CD4-positive, CD25-positive, alpha-beta regulatory T cell (primary cell): ENCODE data around the gene BCKDHA. TPM values are rescaled to one million over a fixed set of nuclear protein-coding genes. Genes with fewer than 3 reads are reported as not detected.

Experiments
- ATAC-seq, 2 donors: fragments of 150-1000 bp; cut with Tn5 transposase; one replicate each; pipeline ENCODE4 v1.10.0; 2021; ENCODE audit warnings: low read depth in 2 of 2, moderate number of reproducible peaks in 2 of 2, moderate library complexity in 1 of 2
- DNase-seq, 3 donors: peaks; one replicate each; pipeline versions ENCODE4 v3.0.0 to v3.0.0-alpha.2; 2012 to 2022; ENCODE audit warnings: mixed read lengths in 1 of 3
- H3K27ac ChIP-seq: one replicate; pipeline ENCODE4 v1.7.0; 2013; ENCODE audit warnings: mild to moderate bottlenecking, low read length; ENCODE audit not compliant: insufficient read depth, poor library complexity, severe bottlenecking
- H3K27me3 ChIP-seq: one replicate; pipeline ENCODE4 v1.7.0; 2013; ENCODE audit warnings: low read length; ENCODE audit not compliant: control insufficient read depth, insufficient read depth
- H3K36me3 ChIP-seq: one replicate; pipeline ENCODE4 v1.7.0; 2013; ENCODE audit warnings: mild to moderate bottlenecking, low read length, moderate library complexity; ENCODE audit not compliant: control insufficient read depth, insufficient read depth
- H3K4me1 ChIP-seq: 2 replicates; pipeline ENCODE4 v1.7.0; 2013; ENCODE audit warnings: mild to moderate bottlenecking, low read length; ENCODE audit not compliant: insufficient read depth, control insufficient read depth, poor library complexity, severe bottlenecking
- H3K4me3 ChIP-seq: one replicate; pipeline ENCODE4 v1.7.0; 2013; ENCODE audit warnings: low read depth, mild to moderate bottlenecking, low read length, moderate library complexity
- H3K9me3 ChIP-seq, 2 experiments: 1 replicate in 1 of 2; 2 replicates in 1 of 2; pipeline ENCODE4 v1.7.0; 2013; ENCODE audit warnings: low read length in 2 of 2, mild to moderate bottlenecking in 1 of 2, moderate library complexity in 1 of 2; ENCODE audit not compliant: control insufficient read depth in 2 of 2
- H3K27ac Mint-ChIP-seq, 3 donors: one replicate each; pipeline ENCODE4 v1.8.0; 2020 to 2022; ENCODE audit warnings: mild to moderate bottlenecking in 3 of 3, mixed read lengths in 3 of 3, moderate library complexity in 2 of 3
- H3K27me3 Mint-ChIP-seq: one replicate; pipeline ENCODE4 v1.8.0; 2022; ENCODE audit warnings: mild to moderate bottlenecking, mixed read lengths
- H3K36me3 Mint-ChIP-seq: one replicate; pipeline ENCODE4 v1.8.0; 2020; ENCODE audit warnings: mixed read lengths
- H3K4me1 Mint-ChIP-seq, 4 donors: one replicate each; pipeline ENCODE4 v1.8.0; 2020 to 2022; ENCODE audit warnings: mixed read lengths in 4 of 4, mild to moderate bottlenecking in 1 of 4
- H3K4me3 Mint-ChIP-seq, 4 donors: one replicate each; pipeline ENCODE4 v1.8.0; 2020 to 2022; ENCODE audit warnings: mild to moderate bottlenecking in 4 of 4, mixed read lengths in 4 of 4, moderate library complexity in 3 of 4
- H3K9me3 Mint-ChIP-seq, 7 donors: one replicate each; pipeline ENCODE4 v1.8.0; 2020 to 2022; ENCODE audit warnings: mixed read lengths in 7 of 7, mild to moderate bottlenecking in 3 of 7, moderate library complexity in 2 of 7
- polyA plus RNA-seq, 4 donors: library from polyadenylated mRNA; unstranded; fragments of 300-500 nt; fragmentation: Illumina TruSeq; gene quantifications; one replicate each; pipeline ENCODE4 v1.2.3, GENCODE V29; 2021
- total RNA-seq: library from RNA; stranded (reverse); gene quantifications from one replicate; pipeline ENCODE4 v1.2.3, GENCODE V29; 2022

Gene BCKDHA
- total and polyA plus RNA-seq, 5 donors from 2014 or later, result 14.3 to 66.0 (median 60.6) TPM

GRCh38 chr19:41354343-41354953 lies 43.2 kb upstream of the BCKDHA start:
- Histone ChIP-seq H3K4me3 (peak overlapping the region; percentile 26), H3K9me3 (no peaks in the 10 kb centered on the region), H3K27me3 (no peaks in the 10 kb centered on the region), H3K4me1 (peaks cover 70% of the 10 kb centered on the region), H3K36me3 (no peaks in the 10 kb centered on the region), H3K27ac (peak overlapping the region; percentile 92)
- DNase-seq, result no peak
- peaks cover 14 to 65% (median 49%) of the 10 kb centered on the region in 4 donors for H3K4me1 Mint-ChIP-seq
- peaks cover 0 to 4% (median 0%) of the 10 kb centered on the region in 7 donors for H3K9me3 Mint-ChIP-seq
- no peak for ATAC-seq
- H3K36me3 Mint-ChIP-seq, result peaks cover 4% of the 10 kb centered on the region
- H3K4me3 Mint-ChIP-seq, result peak overlapping the region; percentile 83 to 100 (median 90)
- peaks cover 5% of the 10 kb centered on the region for H3K27me3 Mint-ChIP-seq
- H3K27ac Mint-ChIP-seq, result peak overlapping the region; percentile 96 to 99 (median 97)

- peak overlapping the region; percentile 50 to 100 (median 88) for H3K4me3 Mint-ChIP-seq
- peak overlapping the region; percentile 92 for H3K27ac ChIP-seq
- H3K4me1 ChIP-seq, result peaks cover 65% of the 10 kb centered on the region
- peaks cover 4% of the 10 kb centered on the region for H3K36me3 Mint-ChIP-seq
- H3K27ac Mint-ChIP-seq, result peak overlapping the region; percentile 93 to 99 (median 97)
- H3K9me3 Mint-ChIP-seq, result peaks cover 0 to 4% (median 0%) of the 10 kb centered on the region in 7 donors
- H3K9me3 ChIP-seq, result no peaks in the 10 kb centered on the region
- H3K27me3 ChIP-seq, result no peaks in the 10 kb centered on the region
- ATAC-seq, result no peak
- H3K27me3 Mint-ChIP-seq, result peaks cover 5% of the 10 kb centered on the region
- H3K36me3 ChIP-seq, result no peaks in the 10 kb centered on the region
- H3K4me3 ChIP-seq, result peak overlapping the region; percentile 19
- peaks cover 8 to 64% (median 48%) of the 10 kb centered on the region in 4 donors for H3K4me1 Mint-ChIP-seq
- DNase-seq, result no peak
Measured at GRCh38 chr19:41355035-41355434, 42.6 kb upstream of the BCKDHA start.

GRCh38 chr19:41355802-41356201 lies 41.8 kb upstream of the BCKDHA start:
- H3K36me3 Mint-ChIP-seq, result peaks cover 3% of the 10 kb centered on the region
- DNase-seq (peak in 1 of 3 donors; percentile 16), ATAC-seq (no peak)
- H3K27me3 Mint-ChIP-seq, result peaks cover 5% of the 10 kb centered on the region
- H3K4me1 Mint-ChIP-seq, result peaks cover 8 to 62% (median 47%) of the 10 kb centered on the region in 4 donors
- H3K4me3 ChIP-seq, result no peak overlapping the region
- H3K4me1 ChIP-seq, result peaks cover 58% of the 10 kb centered on the region
- H3K4me3 Mint-ChIP-seq, result peak overlapping the region; percentile 50 to 100 (median 88)
- H3K27ac ChIP-seq, result peak overlapping the region; percentile 66
- H3K9me3 Mint-ChIP-seq, result peaks cover 0 to 4% (median 0%) of the 10 kb centered on the region in 7 donors
- no peaks in the 10 kb centered on the region for H3K36me3 ChIP-seq
- peak overlapping the region; percentile 93 to 99 (median 97) for H3K27ac Mint-ChIP-seq
- H3K9me3 ChIP-seq, result no peaks in the 10 kb centered on the region
- no peaks in the 10 kb centered on the region for H3K27me3 ChIP-seq

- H3K4me1 Mint-ChIP-seq, result peaks cover 8 to 64% (median 45%) of the 10 kb centered on the region in 4 donors
- H3K27ac Mint-ChIP-seq, result peak overlapping the region; percentile 93 to 97 (median 96)
- H3K36me3 Mint-ChIP-seq, result no peaks in the 10 kb centered on the region
- H3K36me3 ChIP-seq, result no peaks in the 10 kb centered on the region
- peak in 1 of 2 donors; percentile 15 for ATAC-seq
- H3K4me3 Mint-ChIP-seq, result peak overlapping the region; percentile 50 to 100 (median 88)
- peaks cover 53% of the 10 kb centered on the region for H3K4me1 ChIP-seq
- H3K9me3 ChIP-seq, result no peaks in the 10 kb centered on the region
- H3K27ac ChIP-seq, result peak overlapping the region; percentile 66
- H3K27me3 Mint-ChIP-seq, result peaks cover 5% of the 10 kb centered on the region
- DNase-seq, result peak in 2 of 3 donors; percentile 31 to 84
- H3K4me3 ChIP-seq, result peak overlapping the region; percentile 44
- no peaks in the 10 kb centered on the region for H3K27me3 ChIP-seq
- peaks cover 0 to 4% (median 0%) of the 10 kb centered on the region in 7 donors for H3K9me3 Mint-ChIP-seq
Measured at GRCh38 chr19:41356984-41357739, 40.5 kb upstream of the BCKDHA start.

- Mint-ChIP-seq H3K4me3 (peak overlapping the region; percentile 57 to 100 (median 87)), H3K27ac (peak overlapping the region; percentile 93 to 97 (median 96)), H3K9me3 (peaks cover 0 to 4% (median 0%) of the 10 kb centered on the region in 7 donors), H3K36me3 (no peaks in the 10 kb centered on the region), H3K27me3 (peaks cover 5% of the 10 kb centered on the region), H3K4me1 (peaks cover 8 to 68% (median 49%) of the 10 kb centered on the region in 4 donors)
- DNase-seq (no peak), ATAC-seq (no peak)
- peak overlapping the region; percentile 2 for H3K4me3 ChIP-seq
- no peaks in the 10 kb centered on the region for H3K27me3 ChIP-seq
- H3K36me3 ChIP-seq, result no peaks in the 10 kb centered on the region
- H3K27ac ChIP-seq, result peak overlapping the region; percentile 66
- H3K9me3 ChIP-seq, result no peaks in the 10 kb centered on the region
- peaks cover 56% of the 10 kb centered on the region for H3K4me1 ChIP-seq
Measured at GRCh38 chr19:41357746-41358145, 39.9 kb upstream of the BCKDHA start.

- Histone ChIP-seq H3K27me3 (no peaks in the 10 kb centered on the region), H3K36me3 (no peaks in the 10 kb centered on the region), H3K4me1 (peaks cover 61% of the 10 kb centered on the region), H3K4me3 (no peak overlapping the region), H3K27ac (no peak overlapping the region), H3K9me3 (no peaks in the 10 kb centered on the region)
- ATAC-seq (no peak), DNase-seq (no peak)
- Mint-ChIP-seq H3K27me3 (peaks cover 5% of the 10 kb centered on the region), H3K9me3 (peaks cover 0 to 2% (median 0%) of the 10 kb centered on the region in 7 donors), H3K4me3 (no peak overlapping the region), H3K36me3 (no peaks in the 10 kb centered on the region), H3K4me1 (peaks cover 8 to 78% (median 51%) of the 10 kb centered on the region in 4 donors), H3K27ac (peak overlapping the region in 2 of 3 donors; percentile 51 to 69)
Measured at GRCh38 chr19:41359741-41360140, 37.9 kb upstream of the BCKDHA start.

- Histone ChIP-seq H3K4me1 (peaks cover 36% of the 10 kb centered on the region), H3K27ac (peak overlapping the region; percentile 100), H3K36me3 (no peaks in the 10 kb centered on the region), H3K4me3 (peak overlapping the region; percentile 3), H3K27me3 (no peaks in the 10 kb centered on the region), H3K9me3 (no peaks in the 10 kb centered on the region)
- Mint-ChIP-seq H3K4me3 (peak overlapping the region; percentile 9 to 98 (median 84)), H3K27ac (peak overlapping the region in 2 of 3 donors; percentile 100), H3K9me3 (no peaks in the 10 kb centered on the region), H3K36me3 (no peaks in the 10 kb centered on the region), H3K4me1 (peaks cover 8 to 60% (median 30%) of the 10 kb centered on the region in 4 donors), H3K27me3 (no peaks in the 10 kb centered on the region)
- DNase-seq (no peak), ATAC-seq (no peak)
Measured at GRCh38 chr19:41362143-41362847, 35.3 kb upstream of the BCKDHA start.
